GM21381 (cell line): ENCODE results near the gene C16orf92.
"Not testable (repeated sequence)": the region's sequence is repeated elsewhere in the genome, so short reads cannot be mapped to it uniquely, and the experiment has no call there.

ENCODE experiments used
- ATAC-seq: cut with Tn5 transposase; IDR thresholded peaks from one replicate; pipeline ENCODE4 v1.9.1; 2021; ENCODE audit warnings: mild to moderate bottlenecking, moderate library complexity; ENCODE audit not compliant: unreplicated experiment

The C16orf92 gene

DNA sequence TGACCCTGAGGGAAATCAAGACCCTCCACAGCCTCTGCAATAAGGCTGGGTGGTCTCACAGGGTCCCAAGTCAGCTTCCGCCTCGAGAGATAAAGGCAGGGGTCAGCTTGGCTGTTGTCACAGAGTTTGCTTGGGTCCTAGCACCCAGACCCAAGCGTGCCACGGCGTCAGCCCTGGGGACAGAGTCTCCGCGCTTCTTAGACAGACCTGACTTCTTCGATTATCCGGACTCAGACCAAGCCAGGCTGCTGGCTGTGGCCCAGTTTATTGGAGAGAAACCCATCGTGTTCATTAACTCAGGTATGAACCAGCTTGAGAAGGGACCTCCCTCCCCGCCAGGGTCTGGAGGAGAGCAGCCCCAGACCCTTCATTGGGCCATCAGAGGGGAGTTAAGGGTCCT lies 588 bp downstream of the C16orf92 start:
- ATAC-seq: no peak

DNA sequence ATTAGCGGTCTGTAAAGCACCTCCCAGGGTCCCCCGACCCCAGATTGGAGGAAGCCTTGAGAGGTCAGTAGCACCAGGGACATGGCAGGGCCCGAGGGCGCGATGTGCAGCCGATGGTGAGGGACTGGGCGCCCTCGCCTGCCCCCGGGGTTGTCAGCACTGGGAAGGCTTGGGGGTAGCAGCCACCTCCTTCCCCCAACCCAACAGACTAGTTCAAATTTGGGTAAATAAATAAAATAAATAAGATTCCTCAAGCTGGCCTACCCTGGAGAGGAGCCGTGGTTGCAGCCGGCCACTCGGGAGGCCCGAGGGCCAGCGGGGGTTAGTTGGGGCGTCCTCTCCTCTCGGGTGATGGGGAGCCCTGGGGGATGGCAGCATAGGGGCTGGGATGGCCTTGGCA lies 1.5 kb downstream of the C16orf92 start:
- ATAC-seq: no peak

DNA sequence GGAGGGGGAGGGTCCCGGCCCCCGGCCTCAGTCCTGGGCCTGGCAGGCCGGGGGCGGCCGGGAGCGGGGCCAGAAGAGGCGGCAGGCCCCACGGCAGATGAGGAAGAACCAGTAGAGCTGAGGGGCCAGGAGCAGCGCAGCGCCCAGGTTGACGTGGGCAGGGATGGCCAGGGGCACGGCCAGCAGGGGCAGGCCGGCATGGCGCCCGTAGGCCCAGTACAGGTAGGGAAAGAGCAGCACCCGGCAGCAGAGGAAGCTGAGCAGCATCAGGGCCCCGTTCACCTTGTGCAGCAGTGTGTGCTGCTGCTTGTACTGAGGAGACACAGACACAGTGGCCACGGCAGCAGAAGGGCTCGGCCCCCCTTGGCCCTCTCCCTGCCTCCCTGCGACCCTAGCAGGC lies 2.2 kb downstream of the C16orf92 start:
- no peak for ATAC-seq

DNA sequence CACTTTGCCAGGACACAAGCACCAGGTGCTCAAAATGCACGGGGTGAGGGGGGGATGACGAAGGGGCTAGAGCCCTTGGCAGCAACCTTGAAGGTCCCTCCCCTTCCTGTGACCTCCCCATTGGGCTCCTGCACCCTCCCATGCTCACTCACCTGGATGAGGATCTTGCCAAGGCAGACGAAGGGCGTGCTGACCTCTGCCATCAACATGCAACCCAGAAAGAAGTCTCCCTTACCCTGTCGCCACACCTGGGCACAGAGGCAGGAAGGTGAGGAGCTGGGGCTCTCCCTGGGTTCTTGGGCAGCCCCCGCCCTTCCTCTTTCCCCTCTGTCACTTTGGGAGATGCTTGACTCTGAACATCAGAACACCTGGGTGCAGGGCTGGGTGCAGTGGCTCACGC lies 2.6 kb downstream of the C16orf92 start:
- ATAC-seq: no peak

DNA sequence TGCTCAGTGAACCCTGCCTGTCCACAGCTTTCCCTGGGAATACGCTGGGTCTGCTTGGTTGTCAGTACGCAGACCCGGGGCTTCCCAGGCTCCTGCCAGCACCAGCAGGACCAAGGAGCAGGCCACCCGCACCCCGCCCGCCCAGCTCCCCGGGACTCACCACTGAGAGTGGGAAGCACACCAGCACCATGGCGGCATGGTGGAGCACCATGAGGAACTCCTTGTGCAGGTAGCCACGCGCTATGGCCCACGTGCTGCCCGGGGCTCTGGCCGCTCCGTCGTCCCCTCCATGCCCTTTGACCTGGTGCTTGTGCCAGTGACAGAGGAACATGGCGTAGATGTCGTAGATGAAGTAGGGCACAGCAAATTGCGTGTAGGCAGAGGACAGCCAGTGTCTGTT lies 3.5 kb downstream of the C16orf92 start:
- no peak for ATAC-seq

DNA sequence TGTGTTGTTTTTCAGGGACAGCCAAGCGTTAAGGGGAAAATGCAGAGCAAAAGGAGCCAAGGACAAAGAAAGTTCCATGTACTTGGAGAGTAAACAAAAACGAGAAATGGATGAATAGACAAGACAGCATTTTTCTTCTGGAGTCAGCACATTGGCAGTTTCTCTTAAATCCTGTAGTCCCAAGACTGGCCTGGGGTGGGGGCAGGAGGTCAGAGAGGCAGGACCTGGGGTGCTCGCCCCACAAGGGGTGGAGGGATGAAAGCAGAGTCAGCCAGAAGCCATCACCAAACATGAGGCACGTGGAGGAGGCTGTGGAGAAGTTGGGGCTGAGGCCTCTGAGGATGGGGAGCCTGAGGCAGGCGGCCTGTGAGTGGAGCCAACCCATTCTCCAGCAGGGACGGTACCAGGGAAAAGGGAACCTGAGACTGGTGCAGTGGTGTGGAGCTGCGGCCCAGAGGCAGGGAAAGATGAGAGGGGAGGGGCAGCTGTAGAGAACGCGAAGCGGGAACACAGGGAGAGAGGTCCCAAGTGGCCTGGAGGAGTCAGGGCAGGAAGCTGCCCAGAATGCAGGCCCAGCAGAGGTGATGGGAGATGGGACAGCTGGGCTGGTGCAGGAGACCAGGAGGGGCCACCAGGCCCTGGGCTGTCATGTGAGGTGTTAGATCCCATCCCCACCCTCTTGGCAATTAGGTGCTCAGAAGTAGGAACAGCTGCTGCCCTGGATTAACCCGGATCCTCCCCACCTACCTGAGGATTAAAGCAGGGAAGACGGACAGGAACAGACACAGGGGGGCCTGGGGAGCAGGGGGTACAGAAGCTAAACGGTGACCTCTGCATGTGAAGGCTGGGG lies 4.8 kb downstream of the C16orf92 start:
- ATAC-seq: no peak

DNA sequence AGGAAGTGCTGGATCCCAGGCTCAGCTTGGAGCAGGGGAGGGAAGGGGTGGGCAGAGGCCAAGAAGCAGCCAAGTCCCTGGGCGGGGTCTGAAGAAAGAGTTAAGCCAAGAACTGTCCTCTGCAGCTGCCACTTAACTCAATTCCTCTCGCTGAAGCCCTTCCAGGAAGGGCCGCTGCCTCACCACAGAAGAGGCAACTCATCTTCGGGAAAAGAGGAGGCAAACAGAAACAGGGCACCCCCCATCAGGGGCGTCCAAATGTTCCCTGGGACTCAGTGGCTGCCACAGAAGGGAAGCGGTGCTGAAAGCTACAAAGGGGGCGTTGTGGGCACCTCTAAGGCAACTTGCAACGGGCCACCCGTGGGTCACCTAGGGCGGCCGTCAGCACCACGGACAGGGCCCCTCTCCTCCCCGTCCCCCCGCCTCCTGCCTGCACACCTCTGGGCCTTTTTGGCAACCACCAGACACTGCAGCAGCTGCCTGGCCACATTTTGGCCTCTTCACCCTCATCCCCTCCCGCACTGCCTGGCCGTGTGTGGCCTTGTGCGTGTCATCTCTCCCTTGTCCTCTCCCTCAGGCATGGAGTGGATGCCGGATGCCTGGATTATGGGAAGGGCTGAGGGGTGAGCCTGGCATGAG lies 5.6 kb downstream of the C16orf92 start:
- no peak for ATAC-seq

DNA sequence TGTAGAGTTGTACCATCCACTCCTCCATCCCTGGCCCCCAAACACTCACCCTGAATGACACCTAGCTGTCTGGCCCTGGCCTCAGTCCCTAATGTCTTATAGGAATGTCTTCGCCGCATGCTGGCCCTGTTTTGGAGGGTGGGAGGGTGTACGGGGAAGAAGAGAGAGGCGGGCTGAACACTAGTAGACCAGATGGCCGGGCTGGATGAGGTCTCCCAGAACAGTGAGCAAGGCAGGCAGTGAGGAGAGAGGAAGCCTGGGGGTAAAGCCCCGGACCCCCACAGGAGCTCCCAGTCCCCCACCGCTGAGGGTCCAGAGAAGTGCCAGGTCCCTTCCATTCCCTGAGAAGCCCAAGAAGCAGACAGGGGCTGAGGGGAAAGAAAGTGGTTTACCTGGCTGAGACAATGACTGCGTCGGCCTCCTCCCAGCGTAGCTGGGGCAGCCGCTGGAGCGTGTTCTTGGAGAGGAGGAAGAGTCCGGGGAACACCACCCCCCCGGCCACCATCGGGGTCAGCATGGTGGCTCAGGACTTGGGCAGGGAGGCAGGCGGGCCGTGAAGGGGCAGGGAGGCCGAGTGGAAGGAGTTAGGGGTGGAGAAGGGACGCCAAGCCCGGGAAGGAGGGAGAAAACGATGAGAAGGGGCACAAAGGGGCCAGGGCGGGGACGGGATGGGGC lies 7.2 kb downstream of the C16orf92 start:
- no peak for ATAC-seq

DNA sequence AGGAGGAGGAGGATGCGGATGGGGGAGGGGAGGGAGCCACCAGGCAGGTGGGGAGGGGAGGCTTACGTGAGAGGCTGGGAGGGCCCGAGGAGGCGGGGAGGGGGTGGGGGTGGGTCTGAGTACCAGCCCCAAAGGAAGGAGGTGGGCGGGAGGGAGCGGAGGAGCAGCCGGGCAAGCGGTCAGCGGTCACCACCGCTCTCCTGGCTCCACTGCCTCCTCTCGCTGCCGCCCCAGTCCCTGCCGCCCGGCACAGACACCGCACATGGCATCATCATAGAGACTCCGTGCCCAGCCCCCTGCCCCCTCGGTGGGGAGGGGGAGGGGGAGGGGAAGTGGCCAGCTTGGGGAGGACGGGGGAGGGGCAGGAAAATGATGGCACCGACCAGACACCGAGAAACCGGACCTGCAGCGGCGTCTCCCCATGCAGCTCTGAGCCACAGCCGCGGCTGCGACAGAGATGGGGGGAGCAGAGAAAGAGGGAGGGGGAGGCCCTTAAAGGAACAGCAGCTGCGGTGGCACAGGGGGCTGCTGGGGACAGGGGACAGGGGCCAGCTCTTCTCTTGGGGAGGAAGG lies 7.9 kb downstream of the C16orf92 start, which contains the start of gene TLCD3B:
Gene TLCD3B, minus strand, starts transcription at position 431 of the 573 bp plus-strand sequence. CDS start 744 bp downstream, outside the sequence.
- ATAC-seq: no peak

DNA sequence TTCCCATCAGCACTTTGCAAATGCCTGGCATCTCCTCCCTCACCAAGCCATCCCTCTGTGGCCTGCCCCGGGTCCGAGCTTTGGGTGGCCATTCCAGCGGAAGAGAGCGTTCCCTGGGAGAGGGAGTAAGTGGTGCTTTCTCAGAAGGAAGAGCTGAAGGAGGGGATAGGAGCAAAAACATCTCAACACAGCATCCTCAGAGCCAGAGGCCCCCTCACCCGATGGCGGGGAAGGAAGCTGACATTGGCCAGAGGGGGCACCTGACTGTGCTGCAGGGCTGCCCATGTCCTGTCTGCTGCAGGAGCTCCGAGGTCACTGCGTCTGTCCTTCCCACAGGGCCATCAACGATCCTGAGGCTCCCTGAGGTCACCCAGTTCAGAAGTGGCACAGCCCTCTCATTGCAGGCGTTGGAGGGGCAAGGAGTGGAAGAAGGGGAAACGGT lies 8.5 kb downstream of the C16orf92 start:
- ATAC-seq: no peak

DNA sequence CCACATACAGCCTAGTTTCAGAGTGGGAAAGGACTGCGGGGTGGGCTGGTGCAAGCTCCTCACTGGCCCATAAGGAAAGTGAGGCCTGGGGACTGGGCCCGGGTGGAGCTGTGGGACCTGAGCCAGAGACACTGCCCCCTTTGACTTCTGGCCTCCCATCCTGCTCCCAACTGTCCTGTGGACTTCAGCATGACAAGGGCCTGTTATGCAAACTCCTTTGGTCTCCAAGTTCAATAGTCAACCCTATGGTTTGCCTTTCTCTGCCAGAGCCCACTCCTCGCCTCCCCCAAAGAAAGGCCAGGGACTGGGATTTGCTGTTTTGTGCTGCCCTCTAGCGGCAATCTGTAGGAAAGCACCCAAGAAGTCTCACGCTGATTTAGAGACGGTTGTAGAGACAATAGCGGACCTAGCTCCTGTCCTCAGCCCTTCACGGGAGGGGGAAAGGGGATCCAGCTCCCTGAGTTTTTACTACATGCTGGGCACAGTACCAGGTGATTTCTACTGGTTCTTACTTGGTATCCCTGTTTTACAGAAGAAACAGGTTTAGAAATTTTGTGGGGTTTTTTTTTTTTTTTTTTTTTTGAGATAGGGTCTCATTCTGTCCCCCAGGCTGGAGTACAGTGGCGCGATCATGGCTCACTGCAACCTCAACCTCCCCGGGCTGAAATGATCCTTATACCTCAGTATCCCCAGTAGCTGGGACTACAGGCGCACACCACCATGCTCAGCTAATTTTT lies 9.3 kb downstream of the C16orf92 start:
- ATAC-seq: no peak

DNA sequence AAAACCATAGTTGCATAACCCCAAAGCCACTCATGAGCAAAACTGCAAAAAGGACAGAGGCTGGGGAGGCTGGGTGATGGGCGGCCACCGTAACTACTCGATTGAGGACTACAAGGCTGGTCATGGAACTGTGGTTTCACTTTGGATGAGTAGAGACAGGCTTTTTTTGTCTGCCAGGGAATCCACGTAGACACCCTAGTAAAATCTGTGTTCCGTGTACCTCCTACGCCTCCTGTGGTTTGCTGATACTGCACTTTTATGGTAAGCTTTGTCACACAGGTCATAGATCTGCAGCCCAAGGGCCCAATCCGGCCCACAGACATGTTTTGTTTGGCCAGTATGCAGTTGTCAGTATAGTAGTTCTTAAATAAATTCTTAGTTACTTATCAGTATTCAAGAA lies 10.3 kb downstream of the C16orf92 start:
- no peak for ATAC-seq

DNA sequence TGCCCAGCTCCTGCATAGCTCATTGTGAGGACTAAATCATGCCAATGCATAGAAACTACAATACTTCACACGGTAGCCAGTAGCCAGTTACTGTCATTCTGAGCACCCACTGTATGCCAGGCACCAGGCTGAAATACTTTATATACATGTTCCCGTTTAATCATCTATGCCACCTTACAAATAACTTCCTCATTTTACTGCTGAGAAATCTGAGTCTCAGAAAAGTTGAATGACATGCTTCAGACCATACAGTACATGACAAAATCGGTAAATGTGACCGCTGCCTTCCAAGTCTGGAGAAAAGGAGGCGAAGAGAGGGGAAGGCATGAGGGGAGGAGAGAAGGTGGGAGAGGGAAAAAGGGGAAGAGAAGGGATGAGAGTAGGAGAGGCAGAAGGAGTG lies 17.2 kb downstream of the C16orf92 start:
- ATAC-seq: no peak

DNA sequence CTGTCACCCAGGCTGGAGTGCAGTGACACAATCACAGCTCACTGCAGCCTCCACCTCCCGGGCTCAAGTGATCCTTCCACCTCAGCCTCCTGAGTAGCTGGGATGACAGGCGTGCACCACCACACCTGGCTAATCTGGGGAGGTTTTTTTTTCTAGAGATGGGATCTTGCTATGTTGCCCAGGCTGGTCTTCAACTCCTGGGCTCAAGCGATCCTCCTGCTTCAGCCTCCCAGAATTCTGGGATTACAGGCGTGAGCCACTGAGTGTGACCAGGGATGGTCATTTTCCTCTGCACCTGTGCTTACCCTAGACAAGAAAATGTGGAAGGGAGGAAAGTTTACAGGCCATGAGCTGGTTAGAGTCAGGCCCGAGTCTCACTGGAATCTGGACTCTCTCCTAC lies 17.7 kb downstream of the C16orf92 start:
- not testable (repeated sequence) for ATAC-seq

DNA sequence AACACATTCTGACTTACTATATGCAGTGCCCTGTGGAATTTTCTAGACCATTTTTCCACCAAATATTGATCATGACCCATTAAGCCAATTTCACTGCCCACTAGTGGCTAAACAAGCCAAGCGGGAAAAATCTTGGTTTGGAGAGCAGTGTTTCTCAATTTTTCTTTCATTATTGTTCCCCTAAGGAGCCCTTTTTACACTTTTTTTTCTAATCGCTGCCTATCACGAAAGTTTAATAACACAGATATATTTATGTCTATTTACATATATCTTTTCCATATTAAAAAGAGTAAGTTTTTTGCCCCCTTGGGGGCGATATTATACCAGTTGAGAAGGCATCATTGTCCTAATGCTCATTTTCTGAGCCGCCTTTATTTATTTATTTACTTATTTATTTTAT lies 18.8 kb downstream of the C16orf92 start:
- ATAC-seq: no peak

DNA sequence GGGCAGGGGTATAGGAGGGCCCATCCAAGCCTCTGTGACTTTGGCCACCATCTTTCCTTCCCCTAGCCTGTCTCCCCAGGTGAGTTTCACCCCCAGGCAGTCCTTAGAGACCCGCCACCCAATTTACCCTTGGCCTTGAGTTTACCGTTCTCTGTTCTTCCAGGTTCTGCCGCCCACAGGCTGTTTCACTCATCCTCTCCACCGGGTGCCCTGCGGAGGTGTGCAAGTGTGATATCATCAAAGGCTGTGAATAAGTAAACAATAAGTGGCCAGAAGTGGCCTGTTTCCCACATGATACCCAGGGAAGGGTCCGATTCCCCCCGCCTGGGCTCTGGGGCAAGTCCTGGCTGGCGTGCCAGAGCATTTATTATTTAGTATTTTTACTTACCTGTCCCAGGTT lies 23.2 kb downstream of the C16orf92 start:
- no peak for ATAC-seq

DNA sequence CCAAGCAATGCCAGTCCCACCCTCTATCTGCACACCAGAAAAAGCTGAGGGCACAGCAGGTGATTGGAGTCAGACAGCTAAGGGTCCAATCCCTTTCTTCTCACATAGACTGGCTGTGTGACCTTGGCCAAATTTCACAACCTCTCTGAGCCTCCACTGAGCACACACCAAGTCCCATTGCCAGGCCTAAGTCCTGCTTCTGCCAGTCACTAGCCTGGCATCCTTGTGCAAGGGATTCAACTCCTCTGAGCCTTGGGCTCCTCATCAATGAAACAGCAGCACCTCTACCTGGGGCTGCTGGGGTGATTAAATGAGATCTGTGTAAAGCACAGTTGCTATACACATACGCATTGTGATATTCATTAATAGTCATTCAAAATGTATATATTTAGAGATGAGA lies 23.6 kb downstream of the C16orf92 start:
- no peak for ATAC-seq

DNA sequence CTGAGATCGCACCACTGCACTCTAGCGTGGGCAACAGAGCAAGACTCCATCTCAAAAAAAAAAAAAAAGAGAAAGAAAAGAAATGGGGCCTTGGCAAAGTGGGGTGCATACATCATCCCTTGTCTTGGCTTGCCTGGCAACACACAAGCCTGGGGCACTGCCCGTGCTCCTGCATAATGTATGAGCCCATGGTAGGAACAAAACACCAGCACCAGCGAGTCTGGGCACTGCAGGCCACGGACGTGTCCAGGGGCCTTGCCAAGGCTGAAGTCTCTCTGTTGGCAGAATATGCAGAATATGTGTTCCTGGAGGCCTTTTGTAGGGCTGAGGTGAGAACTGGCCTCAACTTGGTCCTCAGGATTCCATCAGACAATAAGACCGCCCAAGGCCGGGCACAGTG lies 26.9 kb downstream of the C16orf92 start:
- no peak for ATAC-seq

DNA sequence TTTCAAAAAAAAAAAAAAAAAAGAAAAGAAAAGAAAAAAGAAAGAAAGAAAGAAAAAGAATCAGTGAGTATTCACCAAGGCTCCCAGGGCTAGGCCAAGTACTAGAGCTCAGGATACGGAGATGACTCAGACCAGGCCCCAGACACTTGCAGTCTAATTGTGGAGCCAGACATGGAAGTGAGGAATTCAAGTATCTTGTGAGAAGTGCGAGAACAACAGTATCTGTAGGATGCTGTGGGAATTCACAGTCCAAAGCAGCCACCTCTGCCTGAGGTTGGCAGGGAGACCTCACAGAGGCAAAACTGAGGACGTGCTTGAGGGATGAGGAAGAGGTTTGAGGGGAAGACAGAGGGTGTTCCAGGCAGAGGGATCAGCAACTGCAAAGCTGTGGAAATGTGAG lies 28.5 kb downstream of the C16orf92 start:
- ATAC-seq: no peak

DNA sequence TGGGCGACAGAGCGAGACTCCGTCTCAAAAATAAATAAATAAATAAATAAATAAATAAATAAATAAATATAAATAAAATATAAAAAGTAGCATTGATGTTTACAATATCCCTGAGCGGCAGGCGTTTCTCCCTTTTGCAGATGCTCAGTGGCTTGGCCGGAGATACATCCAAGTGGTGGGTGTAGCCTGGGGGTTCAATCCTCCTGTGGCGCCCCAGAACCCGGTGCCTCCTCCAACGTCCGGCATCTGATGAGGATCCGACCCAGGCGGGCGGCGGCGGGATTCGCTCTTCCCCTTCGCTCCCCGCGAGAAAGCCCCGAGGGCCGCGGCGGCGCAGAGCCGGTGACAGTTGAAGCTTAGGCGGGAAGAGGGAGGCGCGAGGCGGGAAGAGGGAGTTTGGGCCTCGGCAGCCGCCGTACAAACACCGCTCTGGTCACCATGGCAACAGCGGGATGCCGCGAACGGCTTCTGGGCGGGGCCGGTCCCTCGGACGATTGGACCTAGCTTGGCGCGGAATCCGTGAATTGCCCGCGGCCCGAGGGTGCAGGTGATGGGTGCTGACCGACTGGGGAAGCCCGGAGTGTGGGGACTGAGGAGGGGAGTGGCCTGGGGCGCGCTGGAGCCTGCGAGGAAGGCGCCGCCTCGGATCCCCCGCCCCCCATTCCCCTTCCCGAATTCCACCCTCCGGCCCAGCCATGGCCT lies 29.8 kb downstream of the C16orf92 start:
- peak; percentile 83 for ATAC-seq
